GM19351 (cell line): Measurements from ENCODE around the gene ETS1.

Experiments
- ATAC-seq: cut with Tn5 transposase; IDR thresholded peaks from one replicate; pipeline ENCODE4 v1.9.1; 2021; ENCODE audit warnings: mild to moderate bottlenecking, moderate library complexity; ENCODE audit not compliant: unreplicated experiment

Gene ETS1

DNA sequence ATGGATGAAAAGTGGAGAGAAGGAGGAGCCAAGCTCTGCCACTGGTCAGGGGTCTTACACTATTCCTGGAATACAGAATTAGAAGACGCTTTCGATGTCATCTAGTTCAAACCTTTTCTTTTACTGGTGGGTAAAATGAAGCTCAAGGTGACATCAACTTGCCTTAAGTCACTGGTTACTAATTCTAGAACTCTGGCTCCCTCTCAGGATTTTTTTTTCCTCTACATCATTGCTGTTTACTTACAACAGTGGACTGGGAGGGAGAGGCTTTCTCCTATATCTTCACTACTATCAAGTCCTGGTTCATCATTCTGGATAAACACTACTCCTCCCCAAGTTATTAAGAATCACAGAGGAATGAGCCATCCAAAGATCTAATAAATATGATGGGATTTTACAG lies 82.9 kb downstream of the ETS1 start:
- ATAC-seq: no peak

DNA sequence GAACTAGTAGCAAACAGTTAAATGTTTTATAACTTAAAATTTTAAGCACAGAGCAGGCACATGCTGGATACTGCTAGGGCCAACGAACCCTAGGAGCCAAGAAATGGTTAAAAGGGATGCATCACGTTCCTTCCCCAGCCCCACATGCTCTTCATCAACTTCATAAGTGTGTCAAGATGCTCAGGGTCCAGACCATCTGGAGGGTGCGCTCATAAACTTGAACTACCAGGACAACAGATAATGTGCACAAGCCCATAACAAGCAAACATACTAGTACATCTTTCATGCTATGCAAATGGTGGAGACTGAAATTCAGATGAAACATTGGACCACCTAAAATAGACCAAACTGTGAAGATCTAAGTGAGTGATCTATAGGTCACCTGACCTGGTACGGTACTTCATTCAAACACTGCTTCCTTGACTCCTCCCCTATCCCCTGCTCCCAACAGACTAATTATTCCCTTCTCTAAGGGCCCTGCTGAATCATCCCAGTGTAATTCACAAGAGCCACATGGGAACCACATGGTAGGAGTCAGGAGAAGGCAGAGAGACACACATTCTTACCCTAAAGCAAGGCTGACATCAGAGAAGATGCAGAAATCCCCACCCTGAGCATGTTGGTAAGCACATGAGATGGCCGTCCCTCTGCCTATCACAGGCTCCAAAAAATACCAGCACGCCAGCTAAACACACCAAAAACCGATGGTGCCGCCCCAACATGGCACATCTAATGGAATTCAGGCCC lies 83.9 kb downstream of the ETS1 start:
- no peak for ATAC-seq

DNA sequence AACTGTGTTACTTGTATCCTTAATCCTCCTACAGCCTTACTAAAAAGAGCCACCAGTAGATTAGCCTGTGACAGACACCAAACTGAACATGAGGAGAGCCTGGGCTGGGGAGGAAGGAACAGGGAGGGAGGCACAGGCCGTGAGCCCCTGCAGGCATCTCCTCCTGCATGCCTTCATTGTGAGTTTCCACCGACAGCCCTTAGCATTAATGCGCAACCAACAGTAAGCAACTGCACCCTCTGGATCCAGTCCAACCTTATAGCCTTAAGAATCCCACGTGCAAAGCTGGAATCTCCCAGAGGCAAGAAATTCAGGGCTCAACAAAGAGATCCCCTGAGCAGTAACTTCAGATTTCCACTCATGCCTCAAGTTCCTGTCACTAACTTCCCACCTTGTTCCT lies 84.6 kb downstream of the ETS1 start:
- no peak for ATAC-seq

DNA sequence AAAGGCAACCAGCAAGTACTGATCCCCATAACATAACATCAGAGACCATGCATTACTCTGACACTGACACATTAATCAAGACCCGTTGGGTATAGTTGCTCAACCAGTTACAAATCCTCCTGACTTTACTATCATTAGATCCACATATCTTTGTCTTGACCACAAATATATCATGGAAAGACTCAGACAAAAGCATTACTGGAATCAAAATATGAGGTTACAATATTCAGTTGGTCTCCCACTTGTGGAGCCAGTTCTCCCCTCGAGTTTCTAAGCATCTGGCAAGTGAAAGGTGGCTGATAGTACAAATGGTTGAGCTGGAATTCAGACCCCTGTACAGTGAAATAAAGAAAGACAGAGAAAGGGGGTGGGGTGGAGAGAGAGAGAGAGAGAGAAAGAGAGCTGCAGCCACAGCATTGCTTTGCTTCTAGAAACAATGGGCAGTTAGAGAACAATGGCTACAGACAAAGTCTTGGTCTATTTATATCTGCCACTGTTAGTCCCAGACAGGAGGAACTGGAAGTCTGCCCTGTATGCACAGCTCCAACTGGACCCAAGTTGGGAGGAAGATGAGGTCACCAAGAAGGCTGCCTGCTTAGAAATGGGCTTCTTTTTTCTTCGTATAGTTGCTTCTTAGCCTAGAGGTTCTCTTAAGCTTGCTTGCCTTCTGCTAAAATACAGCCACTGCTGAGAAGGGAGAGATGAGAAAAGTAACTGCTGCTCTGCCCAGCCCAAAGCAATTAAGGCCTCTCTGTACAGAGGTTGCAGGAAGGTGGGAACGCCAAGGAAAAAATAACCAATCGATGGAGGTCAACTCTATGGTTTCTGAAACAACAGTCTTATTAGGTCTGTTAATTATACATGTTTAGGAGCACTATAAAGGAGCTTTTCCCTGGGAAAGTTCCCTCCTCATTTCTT lies 85.5 kb downstream of the ETS1 start:
- ATAC-seq: no peak

DNA sequence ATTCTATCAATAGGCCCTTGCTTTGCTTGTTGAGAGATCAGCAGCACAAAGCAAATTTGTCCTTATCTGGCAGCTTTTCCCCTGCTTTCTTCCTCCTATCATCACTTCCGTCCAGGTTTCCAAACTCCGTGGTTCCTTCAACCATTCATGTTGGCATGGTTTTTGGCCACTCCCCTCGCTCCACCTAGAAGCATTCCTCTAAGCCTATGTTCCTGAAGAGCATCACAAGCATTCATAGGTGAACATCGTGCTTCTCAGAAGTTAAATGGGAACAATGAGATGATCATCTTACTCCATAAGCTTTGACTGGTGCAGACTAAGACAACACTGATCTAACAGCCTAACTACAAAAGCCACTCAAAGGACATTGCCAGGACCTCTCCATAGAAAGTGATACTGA lies 86.3 kb downstream of the ETS1 start:
- no peak for ATAC-seq

DNA sequence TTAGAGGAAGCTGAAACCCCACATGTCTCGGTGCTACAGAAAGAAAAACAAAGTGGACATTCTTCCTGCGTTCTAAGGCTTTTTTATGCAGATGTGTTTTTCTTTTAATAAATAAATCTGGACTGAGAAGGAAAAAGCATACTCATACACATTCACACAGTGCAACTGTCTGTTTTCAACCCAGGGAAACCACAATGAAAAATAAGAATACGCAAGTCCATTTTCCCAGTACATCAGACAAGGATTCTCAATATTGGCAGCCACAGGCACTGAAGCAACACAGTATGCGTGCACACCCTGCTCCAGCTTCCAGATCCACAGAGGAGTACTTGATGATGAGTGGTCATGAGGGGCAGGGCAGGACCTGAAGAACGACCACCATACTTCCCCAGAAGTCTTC lies 86.9 kb downstream of the ETS1 start:
- ATAC-seq: no peak

DNA sequence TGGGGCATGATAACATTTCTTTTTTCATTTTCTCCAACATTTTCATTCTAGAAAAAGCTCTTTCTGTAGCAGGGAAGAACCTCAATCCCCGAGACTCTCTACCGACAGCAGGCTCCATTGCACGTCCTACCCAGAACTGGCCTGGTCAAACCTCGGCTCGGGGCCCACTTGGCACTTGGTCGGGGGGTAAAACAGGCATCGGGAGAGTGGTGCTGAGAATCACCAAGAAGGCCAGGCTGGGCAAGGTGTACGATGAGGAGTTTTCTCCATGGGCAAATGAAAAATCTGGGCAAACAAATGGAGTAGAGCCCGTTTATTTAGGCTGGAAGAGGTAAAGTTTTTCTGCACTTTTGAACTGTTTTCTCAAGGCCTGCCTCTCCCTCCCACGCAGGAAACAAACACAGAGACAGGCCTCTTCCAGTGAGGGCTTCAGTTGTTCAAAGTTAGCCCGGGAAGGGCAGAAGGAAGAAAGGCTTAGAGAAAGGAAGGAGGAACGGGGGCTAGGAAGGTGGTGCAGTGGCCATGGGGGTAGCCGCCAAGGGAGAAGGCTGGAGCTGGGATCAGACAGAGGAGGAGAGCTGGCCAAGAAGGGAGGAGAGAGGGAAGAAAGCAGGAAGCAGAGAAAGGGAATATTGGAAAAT lies 87.6 kb downstream of the ETS1 start:
- ATAC-seq: no peak

DNA sequence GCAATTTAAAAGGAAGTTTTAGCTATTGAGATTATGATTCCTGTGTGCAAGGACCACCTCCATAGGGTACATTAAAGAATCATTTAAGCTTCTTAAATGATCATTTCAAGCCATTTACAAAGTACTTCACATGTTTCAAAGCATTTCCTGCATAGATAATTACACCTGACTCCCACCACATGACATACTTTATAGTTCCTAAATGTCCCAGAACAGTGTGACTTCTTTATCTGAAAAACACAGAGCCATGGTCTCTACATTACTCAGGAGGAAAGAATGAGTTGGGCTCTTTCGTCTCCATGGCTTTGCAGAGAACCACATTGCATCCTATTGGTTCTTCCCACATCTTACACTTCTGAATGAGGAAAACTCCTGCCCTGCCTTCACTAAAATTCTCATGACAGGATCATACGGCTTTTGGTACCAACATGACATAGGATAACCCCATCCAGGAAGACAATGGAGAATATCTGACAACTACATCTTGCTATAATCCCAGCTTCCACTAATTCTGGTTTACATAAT lies 88.6 kb downstream of the ETS1 start:
- ATAC-seq: no peak

DNA sequence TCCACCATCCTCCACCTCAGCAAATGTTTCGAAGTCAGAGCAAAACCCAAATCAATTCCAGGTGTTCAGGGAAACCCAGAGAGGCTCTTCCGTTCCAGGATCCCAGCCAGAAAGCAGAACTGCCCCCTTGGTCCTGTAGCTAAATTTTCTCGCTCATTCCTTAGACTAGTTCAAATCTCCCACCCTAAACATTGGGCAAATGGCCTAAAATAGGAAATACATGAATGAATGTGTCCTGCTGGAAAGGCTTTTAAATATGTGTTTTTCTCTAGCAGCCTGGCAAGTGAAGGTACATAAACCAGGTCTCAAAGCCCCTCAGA lies 89.6 kb downstream of the ETS1 start:
- ATAC-seq: no peak

DNA sequence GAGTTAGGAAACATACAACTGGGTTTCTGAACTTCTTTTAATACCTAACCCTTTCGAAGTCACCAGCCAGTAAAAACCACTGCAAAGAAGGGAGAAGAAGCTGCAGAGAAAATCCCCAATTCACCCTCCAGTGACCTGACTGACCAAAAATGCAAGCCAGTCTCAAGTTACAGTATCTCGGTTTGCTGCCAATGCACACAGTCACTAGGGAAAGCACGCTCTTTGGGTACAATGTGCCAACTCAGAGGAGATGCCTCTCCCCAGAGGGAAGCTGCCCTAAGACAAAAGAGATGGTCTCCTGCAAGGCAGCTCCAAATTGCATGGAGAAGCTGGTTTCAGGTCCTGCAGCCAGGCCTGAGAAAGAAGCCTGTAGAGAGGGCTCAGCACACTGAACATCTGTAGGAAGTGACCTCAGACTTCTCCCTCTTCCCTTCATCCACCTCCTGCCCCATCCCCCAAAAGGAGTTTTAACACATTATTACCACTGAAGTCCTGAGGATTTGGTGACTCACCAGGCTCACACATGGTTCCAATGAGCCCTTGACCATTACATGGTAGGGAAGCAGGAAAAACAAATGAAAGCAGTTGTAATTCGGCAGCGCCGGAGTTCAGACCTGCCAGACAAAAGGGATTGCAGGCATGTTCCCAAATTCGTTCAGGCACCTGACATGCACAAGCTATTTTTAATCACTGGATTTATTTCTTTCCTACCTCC lies 90.1 kb downstream of the ETS1 start:
- ATAC-seq: peak; percentile 79

DNA sequence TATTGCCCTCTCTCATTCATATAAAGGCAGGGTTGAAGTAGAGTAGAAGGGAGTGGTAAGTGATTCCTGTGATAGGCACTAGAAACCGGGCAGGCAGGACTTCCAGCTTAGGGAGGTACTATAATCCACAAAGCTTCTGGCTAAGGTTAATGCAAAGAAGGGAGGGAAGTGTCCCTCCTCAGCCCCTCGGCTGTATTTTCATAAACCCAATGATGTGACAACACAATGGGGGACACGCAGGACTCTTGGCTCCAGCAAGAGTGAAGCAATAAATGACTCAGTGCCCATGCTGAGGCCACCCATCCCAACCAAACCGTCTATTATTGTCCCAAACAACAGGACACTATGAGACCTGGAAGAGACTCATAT lies 90.7 kb downstream of the ETS1 start:
- peak; percentile 32 for ATAC-seq

DNA sequence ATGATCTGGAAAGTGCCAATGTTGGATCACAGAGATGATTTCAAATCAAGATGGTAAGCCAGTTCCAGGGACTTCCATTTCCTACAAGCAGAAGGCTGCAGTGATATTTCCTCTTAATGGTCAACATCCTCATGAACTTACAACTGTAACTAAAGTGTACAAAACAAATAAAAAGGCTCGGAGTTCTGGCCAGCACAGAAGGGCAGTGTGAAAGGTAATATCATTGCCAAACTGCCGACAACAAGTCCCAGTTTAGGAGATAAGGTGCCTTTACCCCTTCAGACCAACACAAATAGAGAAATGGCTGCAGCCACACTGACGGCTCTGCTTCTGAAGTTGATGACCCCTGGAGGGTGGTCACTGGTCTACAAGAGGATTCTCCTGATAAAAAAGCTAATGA lies 91.1 kb downstream of the ETS1 start:
- ATAC-seq: no peak

DNA sequence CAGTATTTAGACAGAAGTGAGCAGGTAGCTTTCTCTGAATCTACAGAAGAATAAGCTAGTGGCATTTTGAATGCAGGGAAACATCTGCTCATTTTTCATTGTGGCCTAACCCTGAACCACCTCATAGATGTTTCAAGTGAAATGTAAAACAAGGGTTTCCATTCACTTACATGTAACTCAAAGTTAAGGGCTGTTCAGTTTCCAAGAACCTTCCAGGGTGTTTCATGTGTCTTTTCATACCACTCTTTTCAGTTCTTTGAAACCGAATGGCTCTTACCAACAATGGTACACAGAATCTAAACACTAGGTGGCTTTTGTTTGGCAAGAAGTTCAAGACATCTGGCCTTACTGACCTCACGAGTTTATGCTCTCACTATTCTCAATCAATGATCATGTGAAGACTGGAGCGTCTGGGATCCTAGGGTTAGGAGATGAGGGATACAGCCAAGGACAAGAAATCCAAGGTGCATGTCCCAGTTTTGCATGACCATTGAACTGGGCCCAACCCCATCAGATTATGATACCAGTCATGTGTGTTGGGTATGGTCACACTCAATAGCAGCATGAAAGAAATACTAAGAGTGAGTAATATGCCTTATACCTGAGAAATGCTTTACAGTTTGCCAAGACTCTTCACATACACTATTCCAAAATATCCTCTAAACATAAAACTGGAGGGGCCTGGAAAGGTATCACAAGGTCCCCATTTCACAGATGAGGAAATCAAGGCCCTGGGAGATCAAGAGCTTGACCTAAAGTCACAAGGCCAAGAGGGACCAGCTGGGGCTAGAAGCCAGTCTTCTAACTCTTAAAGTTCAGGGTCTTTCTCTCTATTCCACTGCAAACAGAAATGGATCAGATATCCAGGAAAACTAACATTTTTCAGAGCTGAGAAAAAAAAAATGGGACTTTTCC lies 92.7 kb downstream of the ETS1 start:
- no peak for ATAC-seq

DNA sequence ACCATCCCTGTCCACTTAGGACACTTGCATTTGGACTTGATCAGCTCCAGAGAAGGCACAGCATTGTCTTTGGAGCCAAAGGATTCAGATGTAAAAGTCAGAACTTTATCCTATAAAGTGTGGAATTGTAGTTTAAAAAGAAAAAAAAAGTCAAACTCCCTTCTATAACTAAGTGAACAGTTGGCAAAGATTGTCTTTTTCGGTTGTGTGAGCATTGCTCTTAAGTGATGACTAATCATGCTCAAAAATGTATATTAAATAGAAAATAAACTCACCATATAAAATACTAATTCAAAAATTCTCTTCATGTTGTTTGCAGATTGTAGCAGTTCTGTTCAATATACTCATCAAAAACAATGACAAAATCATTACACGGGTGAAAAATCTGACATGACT lies 93.8 kb downstream of the ETS1 start:
- ATAC-seq: no peak

DNA sequence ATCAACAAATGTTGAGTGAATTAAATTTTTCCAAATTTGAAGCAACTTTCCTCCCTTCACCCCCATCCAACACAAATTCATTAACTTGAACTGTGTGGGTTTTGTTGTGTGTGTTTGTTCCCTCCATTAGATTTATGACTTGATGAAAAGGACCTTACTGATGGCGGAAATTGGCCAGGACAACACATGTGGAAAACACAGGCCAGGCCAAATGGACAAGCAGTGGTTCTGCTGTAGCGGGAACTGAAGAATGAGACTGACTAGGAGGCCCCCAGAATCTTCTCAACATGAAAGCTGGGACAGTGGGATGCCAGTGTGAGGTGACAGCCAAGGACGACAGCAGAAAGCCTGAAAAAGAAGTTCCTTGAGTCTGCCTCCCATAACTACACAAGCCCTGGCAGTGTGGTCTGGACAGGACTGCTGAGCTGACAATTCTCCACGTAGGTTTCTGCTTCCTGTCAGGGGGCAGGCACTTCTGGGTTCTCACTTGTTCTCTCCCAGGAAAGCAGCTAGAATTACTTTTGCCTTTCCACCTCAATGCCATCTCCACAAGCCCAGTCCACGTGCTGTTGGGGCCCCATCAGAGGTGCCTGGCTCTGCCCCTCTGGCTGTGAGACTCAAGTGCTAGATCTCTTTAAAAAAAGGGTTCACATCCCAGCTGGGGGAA lies 94.3 kb downstream of the ETS1 start:
- ATAC-seq: no peak

DNA sequence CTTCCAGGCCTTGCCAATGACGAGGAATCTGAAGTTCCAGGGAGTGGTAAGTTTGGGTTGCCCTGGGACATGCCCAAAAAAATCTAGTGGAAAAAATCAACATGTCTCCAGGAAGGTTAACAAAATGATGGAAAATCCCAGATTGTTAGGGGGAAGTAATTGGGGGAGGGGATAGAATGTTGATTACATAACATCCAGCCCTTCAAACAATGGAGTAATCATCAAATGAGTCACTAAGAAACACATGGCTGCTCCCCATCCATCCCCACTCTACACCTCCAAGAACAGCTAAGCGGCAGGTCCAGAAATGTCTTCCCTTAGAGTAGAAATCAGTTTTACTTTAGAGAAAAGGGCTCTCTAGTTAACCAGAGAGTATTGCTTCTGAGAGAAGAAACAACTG lies 94.9 kb downstream of the ETS1 start:
- no peak for ATAC-seq

DNA sequence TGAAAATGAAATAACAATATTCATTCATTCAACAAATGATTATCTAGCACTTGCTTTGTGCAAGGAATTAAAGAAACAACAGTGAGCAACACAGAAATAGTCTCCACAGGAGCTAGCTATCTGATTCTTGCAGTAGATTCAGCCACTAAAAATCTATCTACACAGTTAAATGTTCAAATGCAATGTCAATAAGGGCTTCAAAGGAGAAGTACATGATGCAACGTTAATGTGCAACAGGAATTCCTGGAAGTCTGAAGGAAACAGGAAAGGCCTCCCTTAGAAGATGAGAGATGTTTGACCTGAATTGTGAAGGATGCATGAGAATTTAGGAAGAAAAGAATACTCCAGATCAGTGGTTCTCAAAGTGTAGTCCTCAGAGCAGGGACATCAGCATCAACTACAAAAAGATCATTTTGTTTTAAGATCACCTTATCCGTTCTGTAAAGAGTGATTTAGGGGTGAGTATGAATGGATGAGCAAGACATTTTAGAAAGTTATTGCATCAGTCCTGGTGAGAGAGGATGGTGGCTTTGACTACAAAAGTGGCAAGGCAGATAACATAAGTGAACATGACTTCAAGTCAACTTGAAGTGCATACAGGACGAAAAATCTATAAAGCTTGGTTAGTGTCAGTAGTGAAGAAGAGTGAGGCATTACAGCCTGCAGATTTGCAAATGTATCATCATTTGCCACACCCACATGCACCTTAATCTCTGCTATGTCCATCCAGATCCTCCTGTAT lies 96.0 kb downstream of the ETS1 start:
- ATAC-seq: no peak

DNA sequence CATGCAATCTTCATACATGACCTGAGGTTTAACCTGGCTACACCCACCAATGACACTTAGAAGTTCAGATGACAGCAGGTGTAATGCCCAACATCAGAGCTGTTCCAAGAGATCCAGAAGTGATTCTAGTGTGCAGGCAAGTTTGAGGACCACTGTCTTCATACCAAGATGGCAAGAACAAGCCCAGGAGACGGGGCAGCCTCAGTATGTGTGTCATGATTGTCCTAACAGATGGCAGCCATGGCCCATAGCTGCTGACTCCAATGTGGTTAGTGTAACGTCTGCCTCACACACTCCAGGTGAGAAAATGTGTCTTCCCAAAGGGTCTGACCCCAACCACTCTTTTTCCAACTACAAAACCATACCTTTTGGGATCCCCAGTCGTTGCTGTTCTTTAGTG lies 97.3 kb downstream of the ETS1 start:
- ATAC-seq: no peak

DNA sequence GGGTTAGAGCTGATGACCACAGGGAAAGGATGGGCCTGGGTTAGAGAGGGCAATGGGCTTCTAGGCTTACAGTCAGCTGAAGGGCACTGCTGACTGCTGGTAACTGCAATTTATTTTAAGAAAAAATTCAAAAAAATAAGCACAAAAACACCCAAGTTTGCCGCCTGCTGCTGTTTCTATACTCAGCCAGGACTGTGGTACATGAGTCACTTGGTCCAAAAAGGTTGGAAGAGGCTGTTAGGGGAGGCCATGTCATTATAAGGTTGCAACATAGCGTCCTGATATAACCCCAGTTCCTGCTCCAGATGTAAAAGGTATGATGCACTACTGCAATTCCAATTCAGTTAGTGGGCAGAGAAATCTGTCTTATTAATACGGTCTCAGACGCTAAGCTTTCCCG lies 98.9 kb downstream of the ETS1 start:
- no peak for ATAC-seq
